ENCODE measurements around the gene SAPCD2. TPM values are rescaled to one million over a fixed set of nuclear protein-coding genes. Genes with fewer than 3 reads are reported as not detected.

The SAPCD2 gene
- total and polyA plus RNA-seq, 2 donors from 2014 or later, result 1.7 to 2.3 TPM

DNA sequence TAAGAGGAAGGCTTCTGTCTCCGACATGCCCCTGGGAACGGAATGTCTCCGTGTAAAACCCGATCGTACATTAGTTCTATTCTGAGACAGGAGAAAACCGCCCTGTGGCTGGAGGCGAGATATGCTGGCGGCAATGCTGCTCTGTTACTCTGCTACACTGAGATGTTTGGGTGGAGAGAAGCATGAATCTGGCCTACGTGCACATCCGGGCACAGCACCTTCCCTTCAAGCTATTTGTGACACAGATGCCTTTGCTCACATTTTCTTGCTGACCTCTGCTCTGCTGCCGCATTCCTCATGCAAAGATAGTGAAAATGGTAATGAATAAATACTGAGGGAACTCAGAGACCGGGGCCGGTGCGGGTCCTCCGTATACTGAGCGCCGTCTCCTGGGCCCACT is 46.4 kb upstream of the SAPCD2 start:
- TF ChIP-seq, protein P1, sequence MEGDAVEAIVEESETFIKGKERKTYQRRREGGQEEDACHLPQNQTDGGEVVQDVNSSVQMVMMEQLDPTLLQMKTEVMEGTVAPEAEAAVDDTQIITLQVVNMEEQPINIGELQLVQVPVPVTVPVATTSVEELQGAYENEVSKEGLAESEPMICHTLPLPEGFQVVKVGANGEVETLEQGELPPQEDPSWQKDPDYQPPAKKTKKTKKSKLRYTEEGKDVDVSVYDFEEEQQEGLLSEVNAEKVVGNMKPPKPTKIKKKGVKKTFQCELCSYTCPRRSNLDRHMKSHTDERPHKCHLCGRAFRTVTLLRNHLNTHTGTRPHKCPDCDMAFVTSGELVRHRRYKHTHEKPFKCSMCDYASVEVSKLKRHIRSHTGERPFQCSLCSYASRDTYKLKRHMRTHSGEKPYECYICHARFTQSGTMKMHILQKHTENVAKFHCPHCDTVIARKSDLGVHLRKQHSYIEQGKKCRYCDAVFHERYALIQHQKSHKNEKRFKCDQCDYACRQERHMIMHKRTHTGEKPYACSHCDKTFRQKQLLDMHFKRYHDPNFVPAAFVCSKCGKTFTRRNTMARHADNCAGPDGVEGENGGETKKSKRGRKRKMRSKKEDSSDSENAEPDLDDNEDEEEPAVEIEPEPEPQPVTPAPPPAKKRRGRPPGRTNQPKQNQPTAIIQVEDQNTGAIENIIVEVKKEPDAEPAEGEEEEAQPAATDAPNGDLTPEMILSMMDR (IDR thresholded peaks at IDR 0.05; ENCODE audit: borderline replicate concordance, extremely low read depth, insufficient read depth), result no peak
- DNase-seq (no peak), FAIRE-seq (no peak)
- Histone ChIP-seq H3K27me3 (ENCODE audit: control insufficient read depth, insufficient read depth, low read length) (peaks cover 6% of the 10 kb centered on the region), H3K27ac (ENCODE audit: low read depth in 2 of 2, low read length in 2 of 2) (no peak overlapping the region), H3K9ac (ENCODE audit: low read length in 3 of 3) (no peak overlapping the region), H3K9me3 (ENCODE audit: control insufficient read depth in 2 of 3, insufficient read depth in 1 of 3, low read length in 3 of 3) (no peaks in the 10 kb centered on the region), H3K4me1 (ENCODE audit: control insufficient read depth in 2 of 3, insufficient read depth in 2 of 3, low read depth in 1 of 3, low read length in 3 of 3) (peaks cover 0 to 4% (median 0%) of the 10 kb centered on the region in 3 donors), H3K4me3 (ENCODE audit: low read length in 3 of 3) (no peak overlapping the region), H3K36me3 (ENCODE audit: control insufficient read depth in 2 of 3, insufficient read depth in 3 of 3, low read length in 3 of 3) (no peaks in the 10 kb centered on the region)
- intact Hi-C loops (cut with DNase I), result loop anchor here (10.0 kb wide), 1 partner anchor 118 kb away; the partner anchor contains the start of gene SLC34A3

DNA sequence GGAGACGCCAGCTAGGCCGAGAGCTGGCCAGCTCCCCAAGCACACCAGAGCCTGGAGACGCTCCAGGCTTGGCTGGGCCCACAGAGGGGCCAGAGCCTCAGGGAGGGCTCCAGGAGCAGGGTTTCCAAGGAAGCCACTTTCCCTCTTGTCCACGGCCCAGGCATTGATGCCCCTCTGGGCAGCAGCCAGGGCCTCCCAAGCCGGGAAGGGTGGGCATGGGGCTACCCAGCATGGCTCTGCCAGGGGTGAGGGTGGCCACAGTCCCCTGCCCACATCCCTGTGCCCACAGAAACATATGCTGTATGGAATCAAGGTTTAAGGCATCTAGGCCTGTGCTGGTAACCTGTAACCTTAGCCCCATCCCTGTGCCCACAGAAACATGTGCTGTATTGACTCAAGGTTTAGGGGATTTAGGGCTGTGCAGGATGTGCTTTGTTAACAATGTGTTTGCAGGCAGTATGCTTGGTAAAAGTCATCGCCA is 45.7 kb upstream of the SAPCD2 start:
- no peak overlapping the region for H3K9ac ChIP-seq (ENCODE audit: low read length in 3 of 3)
- peaks cover 0 to 4% (median 0%) of the 10 kb centered on the region in 3 donors for H3K4me1 ChIP-seq (ENCODE audit: control insufficient read depth in 2 of 3, insufficient read depth in 2 of 3, low read depth in 1 of 3, low read length in 3 of 3)
- DNase-seq (no peak), FAIRE-seq (no peak)
- TF ChIP-seq, protein P1 (IDR thresholded peaks at IDR 0.05; ENCODE audit: borderline replicate concordance, extremely low read depth, insufficient read depth), result no peak
- intact Hi-C loops (cut with DNase I), result loop anchor here (10.0 kb wide), 1 partner anchor 119 kb away; the partner anchor contains the start of gene SLC34A3
- H3K36me3 ChIP-seq (ENCODE audit: control insufficient read depth in 2 of 3, insufficient read depth in 3 of 3, low read length in 3 of 3), result no peaks in the 10 kb centered on the region
- no peak overlapping the region for H3K4me3 ChIP-seq (ENCODE audit: low read length in 3 of 3)
- peaks cover 6% of the 10 kb centered on the region for H3K27me3 ChIP-seq (ENCODE audit: control insufficient read depth, insufficient read depth, low read length)
- no peaks in the 10 kb centered on the region for H3K9me3 ChIP-seq (ENCODE audit: control insufficient read depth in 2 of 3, insufficient read depth in 1 of 3, low read length in 3 of 3)
- no peak overlapping the region for H3K27ac ChIP-seq (ENCODE audit: low read depth in 2 of 2, low read length in 2 of 2)

DNA sequence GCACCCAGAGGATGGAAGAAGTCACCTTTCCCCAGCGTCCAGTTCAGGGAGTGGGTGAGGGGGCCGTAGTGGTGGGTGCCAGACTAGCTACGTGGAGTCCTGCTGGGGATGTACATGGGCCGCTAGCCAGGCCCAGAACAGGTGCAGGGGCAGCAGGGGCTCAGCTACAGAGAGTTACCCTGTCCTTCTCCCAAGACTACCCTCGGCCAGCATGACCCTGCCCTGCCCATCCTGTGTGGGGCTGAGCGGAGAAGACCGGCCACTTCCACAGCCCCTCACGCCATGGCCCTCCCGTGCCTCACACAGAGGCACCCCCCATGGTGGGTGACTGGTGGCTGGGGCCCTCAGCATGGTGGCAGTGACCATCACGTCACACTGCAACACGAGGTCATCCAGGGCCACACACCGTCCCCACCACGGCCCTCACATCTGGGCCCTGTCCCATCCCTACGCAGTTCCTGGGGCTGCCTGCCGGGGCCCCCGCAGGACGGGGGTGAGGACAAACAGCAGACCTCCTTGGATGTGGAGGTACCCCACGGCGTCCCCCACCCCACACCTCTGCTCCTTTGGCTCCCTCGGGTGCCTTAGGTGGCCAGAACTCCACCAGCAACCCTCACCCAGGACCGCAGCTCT is 45.2 kb upstream of the SAPCD2 start:
- intact Hi-C loops (cut with DNase I), result loop anchor here (10.0 kb wide), 1 partner anchor 119 kb away; the partner anchor contains the start of gene SLC34A3
- DNase-seq (peak in 1 of 5 donors; percentile 44), FAIRE-seq (no peak)
- peaks cover 6% of the 10 kb centered on the region for H3K27me3 ChIP-seq (ENCODE audit: control insufficient read depth, insufficient read depth, low read length)
- H3K9me3 ChIP-seq (ENCODE audit: control insufficient read depth in 2 of 3, insufficient read depth in 1 of 3, low read length in 3 of 3), result no peaks in the 10 kb centered on the region
- H3K36me3 ChIP-seq (ENCODE audit: control insufficient read depth in 2 of 3, insufficient read depth in 3 of 3, low read length in 3 of 3), result no peaks in the 10 kb centered on the region
- peaks cover 0 to 4% (median 0%) of the 10 kb centered on the region in 3 donors for H3K4me1 ChIP-seq (ENCODE audit: control insufficient read depth in 2 of 3, insufficient read depth in 2 of 3, low read depth in 1 of 3, low read length in 3 of 3)
- no peak overlapping the region for H3K27ac ChIP-seq (ENCODE audit: low read depth in 2 of 2, low read length in 2 of 2)
- peak overlapping the region in 1 of 3 donors; percentile 53 for H3K4me3 ChIP-seq (ENCODE audit: low read length in 3 of 3)
- TF ChIP-seq, protein P1 (IDR thresholded peaks at IDR 0.05; ENCODE audit: borderline replicate concordance, extremely low read depth, insufficient read depth), result no peak
- no peak overlapping the region for H3K9ac ChIP-seq (ENCODE audit: low read length in 3 of 3)
